COLO668 (cell line): ENCODE measurements around the gene SULF2.

Experiments
- DNase-seq: peaks from one replicate; lab custom pipeline; 2025; ENCODE audit not compliant: unreplicated experiment; lab: John Stamatoyannopoulos, UW

The SULF2 gene

DNA sequence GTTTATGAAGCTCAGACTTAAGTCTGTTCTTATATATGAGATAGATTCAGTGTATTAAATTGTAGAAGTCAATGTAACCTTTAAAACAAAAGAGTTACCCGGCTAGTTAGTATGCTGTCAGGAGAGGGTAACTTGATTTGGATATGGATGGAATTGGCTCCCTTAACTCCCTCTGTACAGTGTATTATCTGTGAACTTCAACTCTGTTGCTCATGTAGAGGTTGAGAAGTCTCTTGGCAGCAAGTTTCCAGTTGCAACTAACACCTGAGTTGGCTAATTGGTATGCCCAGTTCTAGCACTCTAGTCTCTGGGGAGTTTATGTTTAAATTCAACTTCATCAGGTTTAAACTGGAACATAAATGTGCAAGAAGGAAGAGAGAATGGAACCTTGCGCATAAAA, 172.6 kb downstream of the SULF2 start:
- no peak for DNase-seq

DNA sequence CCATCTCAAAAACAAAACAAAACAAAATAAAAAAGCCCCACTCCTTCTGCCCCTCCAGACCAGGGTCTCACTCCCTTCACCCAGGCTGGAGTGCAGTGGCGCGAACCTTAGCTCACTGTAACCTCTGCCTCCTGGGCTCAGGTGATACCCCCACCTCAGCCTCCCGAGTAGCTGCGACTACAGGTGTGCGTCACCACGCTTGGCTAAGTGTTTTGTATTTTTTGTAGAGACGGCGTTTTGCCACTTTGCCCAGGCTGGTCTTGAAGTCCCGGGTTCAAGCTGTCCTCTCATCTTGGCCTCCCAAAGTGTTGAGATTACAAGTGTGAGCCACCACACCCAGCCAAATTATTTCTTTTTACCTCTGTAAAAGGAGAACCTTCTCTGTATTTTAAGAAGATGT, 173.5 kb downstream of the SULF2 start:
- no peak for DNase-seq

DNA sequence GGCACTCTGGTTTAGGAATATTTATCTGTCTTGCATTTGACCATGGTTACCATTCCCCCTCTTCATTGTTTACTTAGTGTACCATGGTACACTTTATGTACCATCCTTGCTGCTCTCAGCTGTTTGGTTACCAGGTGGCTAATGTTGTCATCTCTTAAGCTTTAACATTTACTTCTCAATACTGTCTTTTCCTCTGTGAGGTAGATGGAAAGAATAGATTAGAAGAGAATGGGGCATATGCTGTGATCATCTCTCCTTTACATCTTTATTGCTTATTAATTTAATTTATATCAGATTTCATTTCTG, 174.4 kb downstream of the SULF2 start:
- no peak for DNase-seq

DNA sequence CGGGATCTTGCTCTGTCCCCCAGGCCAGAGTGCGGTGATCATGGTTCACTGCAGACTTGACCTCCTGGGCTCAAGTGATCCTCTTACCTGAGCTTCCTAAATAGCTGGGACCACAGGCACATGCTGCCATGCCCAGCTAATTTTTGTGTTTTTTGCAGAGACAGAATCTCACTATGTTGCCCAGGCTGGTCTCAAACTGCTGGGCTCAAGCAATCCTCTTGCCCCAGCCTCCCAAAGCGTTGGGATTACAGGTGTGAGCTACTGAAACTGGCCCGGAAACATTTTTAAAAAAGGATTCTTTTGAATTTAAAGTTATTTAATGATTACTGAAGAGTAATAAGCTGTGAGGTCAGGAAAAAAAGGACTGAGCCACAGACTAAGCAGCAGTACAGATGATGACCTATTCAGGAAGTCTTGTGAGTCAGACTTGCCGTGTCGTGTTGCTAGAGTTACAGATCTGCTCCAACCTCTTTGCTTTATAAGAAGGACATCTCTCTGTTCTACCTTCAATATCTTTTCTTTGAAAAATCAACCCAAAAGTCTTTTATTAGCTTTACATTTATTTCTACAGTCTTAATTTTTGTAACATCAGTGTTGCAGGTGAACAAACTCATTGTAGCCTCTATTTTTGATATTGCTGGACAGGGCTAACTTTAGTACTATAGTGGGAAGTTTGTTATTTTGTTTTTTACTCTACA, 174.9 kb downstream of the SULF2 start:
- no peak for DNase-seq

DNA sequence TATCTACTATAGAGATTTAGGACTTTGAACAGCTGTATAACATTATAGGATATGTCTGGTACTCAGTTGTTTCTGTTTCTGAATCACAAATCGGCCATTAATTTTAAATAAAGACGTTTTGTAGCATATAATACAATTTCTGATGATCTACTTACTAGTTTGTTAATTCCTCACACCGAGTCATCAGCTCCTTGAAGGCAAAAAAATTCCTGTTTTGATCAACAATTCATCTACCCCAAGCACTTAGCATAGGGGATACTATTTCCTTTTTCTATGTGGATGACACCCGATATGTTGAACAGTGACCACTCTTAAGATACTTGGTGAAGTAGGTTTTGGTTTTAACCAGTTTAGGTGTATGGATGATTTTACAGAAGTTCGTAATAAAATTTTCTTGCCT, 176.3 kb downstream of the SULF2 start:
- no peak for DNase-seq
